Head of caudate nucleus (tissue), 42 donors: ENCODE measurements around the gene COL4A2.

Experiments used
- DNase-seq, 42 donors: peaks; one replicate each; pipeline versions ENCODE4 v3.0.0 to v3.0.0-alpha.2; 2020 to 2021; ENCODE audit warnings: mixed read lengths in 7 of 42
- intact Hi-C: fragments of 100-400 bp; cut with DNase I; formaldehyde crosslinking; loops from one replicate; pipeline ENCODE4 v1.15.0; 2022

COL4A2 gene

GRCh38 chr13:110465696-110466095 lies 158.6 kb downstream of the COL4A2 start:
- intact Hi-C loops: no loop called here
- DNase-seq: no peak

- intact Hi-C loops: no loop called here
- DNase-seq: no peak
Measured at GRCh38 chr13:110466266-110466915, 159.3 kb downstream of the COL4A2 start.

- DNase-seq: no peak
- intact Hi-C loops: no loop called here
Measured at GRCh38 chr13:110467516-110468110, 160.5 kb downstream of the COL4A2 start.

- no peak for DNase-seq
- intact Hi-C loops: no loop called here
Measured at GRCh38 chr13:110468986-110469495, 162.0 kb downstream of the COL4A2 start.

GRCh38 chr13:110469597-110469996 lies 162.5 kb downstream of the COL4A2 start:
- intact Hi-C loops: no loop called here
- DNase-seq: no peak

GRCh38 chr13:110470272-110471009 lies 163.4 kb downstream of the COL4A2 start:
- intact Hi-C loops: no loop called here
- no peak for DNase-seq

- intact Hi-C loops: no loop called here
- peak in 1 of 42 donors; percentile 11 for DNase-seq
Measured at GRCh38 chr13:110471156-110471832, 164.2 kb downstream of the COL4A2 start.

- intact Hi-C loops: no loop called here
- DNase-seq: peak; percentile 17 to 84 (median 62)
Measured at GRCh38 chr13:110471833-110472162, 164.7 kb downstream of the COL4A2 start.

GRCh38 chr13:110472904-110473563 lies 165.9 kb downstream of the COL4A2 start:
- DNase-seq: no peak
- intact Hi-C loops: no loop called here

GRCh38 chr13:110474713-110475112 lies 167.6 kb downstream of the COL4A2 start:
- no peak for DNase-seq
- intact Hi-C loops: no loop called here

- DNase-seq: no peak
- intact Hi-C loops: no loop called here
Measured at GRCh38 chr13:110475117-110475516, 168.0 kb downstream of the COL4A2 start.

- intact Hi-C loops: no loop called here
- peak in 1 of 42 donors; percentile 21 for DNase-seq
Measured at GRCh38 chr13:110475550-110476219, 168.6 kb downstream of the COL4A2 start.

GRCh38 chr13:110476220-110476617 lies 169.1 kb downstream of the COL4A2 start:
- intact Hi-C loops: no loop called here
- peak in 10 of 42 donors; percentile 6 to 67 (median 34) for DNase-seq

GRCh38 chr13:110477706-110478245 lies 170.7 kb downstream of the COL4A2 start:
- intact Hi-C loops: no loop called here
- no peak for DNase-seq

GRCh38 chr13:110478405-110479214 lies 171.5 kb downstream of the COL4A2 start:
- DNase-seq: no peak
- intact Hi-C loops: no loop called here

GRCh38 chr13:110479215-110479545 lies 172.1 kb downstream of the COL4A2 start:
- no peak for DNase-seq
- intact Hi-C loops: no loop called here

- intact Hi-C loops: no loop called here
- DNase-seq: no peak
Measured at GRCh38 chr13:110479648-110480047, 172.6 kb downstream of the COL4A2 start.

GRCh38 chr13:110480161-110480560 lies 173.1 kb downstream of the COL4A2 start:
- intact Hi-C loops: no loop called here
- no peak for DNase-seq
